Transverse colon (tissue), 4 donors: ENCODE results near the gene COL10A1. TPM values are rescaled to one million over a fixed set of nuclear protein-coding genes. Genes with fewer than 3 reads are reported as not detected.

Experiments used
- DNase-seq: peaks from one replicate; pipeline ENCODE4 v3.0.0-alpha.2; 2019
- H3K27ac ChIP-seq, 4 donors: fragments of 200-600 bp; sonication (generic); 2 replicates each; pipeline ENCODE4 v1.5.1; 2016 to 2018; ENCODE audit warnings: inconsistent platforms in 4 of 4
- H3K27me3 ChIP-seq: fragments of 200-600 bp; sonication (generic); 2 replicates; pipeline ENCODE4 v1.5.1; 2017; ENCODE audit warnings: inconsistent platforms
- H3K36me3 ChIP-seq, 4 donors: fragments of 200-600 bp; sonication (generic); 2 replicates each; pipeline ENCODE4 v1.5.1; 2017 to 2019; ENCODE audit warnings: inconsistent platforms in 4 of 4
- H3K4me1 ChIP-seq, 4 donors: fragments of 200-600 bp; sonication (generic); 2 replicates each; pipeline ENCODE4 v1.5.1; 2017 to 2020; ENCODE audit warnings: inconsistent platforms in 4 of 4
- H3K4me3 ChIP-seq, 4 donors: fragments of 200-600 bp; sonication (generic); 1 replicate in 1 of 4; 2 replicates in 3 of 4; pipeline versions ENCODE4 v1.5.1 to v1.6.1; 2017 to 2019; ENCODE audit warnings: inconsistent platforms in 4 of 4
- H3K9me3 ChIP-seq, 2 donors: fragments of 200-600 bp; sonication (generic); 2 replicates each; pipeline ENCODE4 v1.5.1; 2017 to 2019; ENCODE audit warnings: inconsistent platforms in 2 of 2
- CTCF ChIP-seq, 5 experiments: fragments of 200-600 bp in 3 of 5; fragments of 450-650 bp in 2 of 5; sonication (generic) in 3 of 5; IDR thresholded peaks; 1 replicate in 2 of 5; 2 replicates in 3 of 5; pipeline ENCODE4 v1.5.1; 2016 to 2017; ENCODE audit warnings: antibody characterized with exemption in 5 of 5, inconsistent platforms in 3 of 5, mild to moderate bottlenecking in 2 of 5, moderate library complexity in 1 of 5
- EP300 ChIP-seq: sonication (generic); formaldehyde crosslinking; IDR thresholded peaks from one replicate; pipeline ENCODE4 v1.6.1; 2017; ENCODE audit warnings: antibody characterized with exemption, low read depth
- POLR2A ChIP-seq: fragments of 450-650 bp; IDR thresholded peaks from one replicate; pipeline ENCODE4 v1.6.1; 2016; ENCODE audit warnings: antibody characterized with exemption, mild to moderate bottlenecking, moderate library complexity
- POLR2AphosphoS5 ChIP-seq, 3 donors: sonication (generic); formaldehyde crosslinking; IDR thresholded peaks; one replicate each; pipeline ENCODE4 v1.6.1; 2016; ENCODE audit warnings: antibody characterized with exemption in 3 of 3
- WGBS, 2 donors: methylation state at CpG; one replicate each; pipeline ENCODE4 v1.1.5; 2018; ENCODE audit warnings: low coverage in 1 of 2; 5-methylcytosine and 5-hydroxymethylcytosine counted together
- in situ Hi-C, 4 donors: fragments of 200-750 bp; cut with MboI; loops; one replicate each; pipeline versions ENCODE4 v1.15.0 to v1.15.1; 2017; ENCODE audit warnings: low sequenced_read_pairs in 3 of 4, low pct_ligation_motif_present in 1 of 4, low pct_unique_long_range_greater_than_20kb in 1 of 4
- intact Hi-C: fragments of 100-400 bp; cut with DNase I; formaldehyde crosslinking; loops from one replicate; pipeline ENCODE4 v1.15.1; 2023; ENCODE audit warnings: low total_unique reads
- total RNA-seq, 4 donors: library from RNA; depleted of rRNA; stranded (reverse); fragments of >200 nt; gene quantifications; one replicate each; pipeline ENCODE4 v1.1.0, GENCODE V29; 2016

COL10A1 gene
- total RNA-seq, 4 donors from 2014 or later, result not detected

- Histone ChIP-seq H3K4me1 (peaks cover 0 to 7% (median 0%) of the 10 kb centered on the region in 4 donors), H3K4me3 (no peak overlapping the region), H3K36me3 (no peaks in the 10 kb centered on the region), H3K9me3 (no peaks in the 10 kb centered on the region), H3K27me3 (no peaks in the 10 kb centered on the region), H3K27ac (no peak overlapping the region)
- intact Hi-C loops (no loop called here), in situ Hi-C loops (no loop called here)
- 92 to 100% methylated on average over 2 of the region's 2 CpGs for WGBS, 2 donors
- no peak for TF ChIP-seq EP300
- no peak for TF ChIP-seq POLR2A
- DNase-seq, result no peak
Observed at GRCh38 chr6:116074732-116075390, 51.1 kb downstream of the COL10A1 start.

- in situ Hi-C loops, result no loop called here
Observed at GRCh38 chr6:116073765-116074440, 52.0 kb downstream of the COL10A1 start.

GRCh38 chr6:116072368-116072767, 53.6 kb downstream of the COL10A1 start:
- 33 to 37% methylated on average over 1 of the region's 1 CpG for WGBS, 2 donors
- no peaks in the 10 kb centered on the region for H3K36me3 ChIP-seq
- H3K27ac ChIP-seq, result no peak overlapping the region
- no peaks in the 10 kb centered on the region for H3K9me3 ChIP-seq
- no peak for DNase-seq
- in situ Hi-C loops (no loop called here), intact Hi-C loops (no loop called here)
- peaks cover 0 to 7% (median 0%) of the 10 kb centered on the region in 4 donors for H3K4me1 ChIP-seq
- TF ChIP-seq POLR2A (no peak), CTCF (IDR thresholded peaks at IDR 0.05) (no peak), POLR2AphosphoS5 (IDR thresholded peaks at IDR 0.05) (no peak), EP300 (no peak)
- H3K27me3 ChIP-seq, result no peaks in the 10 kb centered on the region
- H3K4me3 ChIP-seq, result no peak overlapping the region

More at GRCh38 chr6:116073765-116074440, 52.0 kb downstream of the COL10A1 start:
- Histone ChIP-seq H3K27me3 (no peaks in the 10 kb centered on the region), H3K4me1 (peaks cover 0 to 7% (median 0%) of the 10 kb centered on the region in 4 donors), H3K36me3 (no peaks in the 10 kb centered on the region), H3K4me3 (no peak overlapping the region), H3K27ac (no peak overlapping the region), H3K9me3 (no peaks in the 10 kb centered on the region)
- intact Hi-C loops, result no loop called here
- no peak for TF ChIP-seq POLR2A
- no peak for TF ChIP-seq EP300
- no peak for TF ChIP-seq POLR2AphosphoS5 (IDR thresholded peaks at IDR 0.05)
- no peak for TF ChIP-seq CTCF (IDR thresholded peaks at IDR 0.05)
- WGBS, 2 donors, result 78% methylated on average over 2 of the region's 2 CpGs; no CpG with 5 or more reads in 1 of the 2 donors
- DNase-seq, result no peak

- no peak for TF ChIP-seq POLR2AphosphoS5 (IDR thresholded peaks at IDR 0.05)
- TF ChIP-seq CTCF (IDR thresholded peaks at IDR 0.05), result no peak
- no peak for TF ChIP-seq POLR2A
- no peak for TF ChIP-seq EP300
- 62 to 69% methylated on average over 2 of the region's 2 CpGs for WGBS, 2 donors
- H3K9me3 ChIP-seq, result no peaks in the 10 kb centered on the region
Observed at GRCh38 chr6:116070616-116071389, 55.1 kb downstream of the COL10A1 start.

More at GRCh38 chr6:116070616-116071389, 55.1 kb downstream of the COL10A1 start:
- Histone ChIP-seq H3K27me3 (no peaks in the 10 kb centered on the region), H3K36me3 (no peaks in the 10 kb centered on the region), H3K4me3 (no peak overlapping the region), H3K4me1 (peaks cover 0 to 7% (median 0%) of the 10 kb centered on the region in 4 donors), H3K27ac (no peak overlapping the region)
- DNase-seq, result no peak
- in situ Hi-C loops, result no loop called here
- intact Hi-C loops, result no loop called here
